Aorta (tissue), 5 donors: ENCODE data around the gene TOX2. TPM values are rescaled to one million over a fixed set of nuclear protein-coding genes. Genes with fewer than 3 reads are reported as not detected.

Experiments used
- ATAC-seq: fragments of 200-7000 bp; cut with Tn5 transposase; one replicate; pipeline ENCODE4 v1.9.1; 2022; ENCODE audit warnings: moderate library complexity; ENCODE audit not compliant: low FRiP score
- DNase-seq, 2 donors: peaks; one replicate each; pipeline ENCODE4 v3.0.0-alpha.2; 2020
- H3K27ac ChIP-seq, 2 donors: one replicate each; pipeline ENCODE4 v1.5.1; 2013; ENCODE audit warnings: low read length in 2 of 2, mild to moderate bottlenecking in 2 of 2, moderate library complexity in 2 of 2, control low read depth in 1 of 2, inconsistent platforms in 1 of 2, low read depth in 1 of 2
- H3K27me3 ChIP-seq, 2 donors: one replicate each; pipeline ENCODE4 v1.6.1; 2013; ENCODE audit warnings: control low read depth in 1 of 2, low read length in 1 of 2, mild to moderate bottlenecking in 1 of 2, moderate library complexity in 1 of 2; ENCODE audit not compliant: insufficient read depth in 2 of 2, control insufficient read depth in 1 of 2
- H3K36me3 ChIP-seq, 2 donors: one replicate each; pipeline ENCODE4 v1.6.1; 2013; ENCODE audit warnings: control low read depth in 1 of 2, low read length in 1 of 2, mild to moderate bottlenecking in 1 of 2; ENCODE audit not compliant: insufficient read depth in 2 of 2, control insufficient read depth in 1 of 2
- H3K4me1 ChIP-seq, 2 donors: one replicate each; pipeline ENCODE4 v1.6.1; 2013; ENCODE audit warnings: low read length in 2 of 2, control low read depth in 1 of 2, mild to moderate bottlenecking in 1 of 2, moderate library complexity in 1 of 2; ENCODE audit not compliant: insufficient read depth in 2 of 2, control insufficient read depth in 1 of 2
- H3K4me3 ChIP-seq, 2 donors: one replicate each; pipeline ENCODE4 v1.5.1; 2013; ENCODE audit warnings: low read length in 2 of 2, control low read depth in 1 of 2, mild to moderate bottlenecking in 1 of 2
- H3K9me3 ChIP-seq: one replicate; pipeline ENCODE4 v1.6.1; 2013; ENCODE audit warnings: mild to moderate bottlenecking, low read length; ENCODE audit not compliant: control insufficient read depth
- WGBS, 2 donors: extraction: QIAGEN DNeasy Blood & Tissue Kit; methylation state at CpG; one replicate each; pipeline ENCODE4 v1.1.7; 2013; 5-methylcytosine and 5-hydroxymethylcytosine counted together
- intact Hi-C, 2 donors: fragments of 100-400 bp; cut with DNase I; formaldehyde crosslinking; loops; one replicate each; pipeline versions ENCODE4 v1.14.2 to v1.15.0; 2022
- polyA plus RNA-seq, 2 donors: library from polyadenylated mRNA; stranded (reverse); fragments of 200-250 nt; gene quantifications; one replicate each; pipeline ENCODE4 v1.2.3, GENCODE V29; 2013
- total RNA-seq, 2 donors: library from RNA; stranded (reverse); fragmentation: NEBNext Ultra II Directional; extraction: Animal tissue kit (Norgen Biotek cat#: 25700); gene quantifications; one replicate each; pipeline ENCODE4 v1.2.1, GENCODE V29; 2021
- donor health status: healthy with polysubstance abuse.
- donor health status: Bipolar disorder and iron deficiency.
- donor health status: DM: no; HTN: no; CAD: no.
- donor health status: DM: no; HTN: no; CAD: no.
- donor health status: DM: yes; HTN: yes; CAD: no.

TOX2 gene
- total and polyA plus RNA-seq, 4 donors, result 1.1 to 17.2 (median 9.4) TPM

DNA sequence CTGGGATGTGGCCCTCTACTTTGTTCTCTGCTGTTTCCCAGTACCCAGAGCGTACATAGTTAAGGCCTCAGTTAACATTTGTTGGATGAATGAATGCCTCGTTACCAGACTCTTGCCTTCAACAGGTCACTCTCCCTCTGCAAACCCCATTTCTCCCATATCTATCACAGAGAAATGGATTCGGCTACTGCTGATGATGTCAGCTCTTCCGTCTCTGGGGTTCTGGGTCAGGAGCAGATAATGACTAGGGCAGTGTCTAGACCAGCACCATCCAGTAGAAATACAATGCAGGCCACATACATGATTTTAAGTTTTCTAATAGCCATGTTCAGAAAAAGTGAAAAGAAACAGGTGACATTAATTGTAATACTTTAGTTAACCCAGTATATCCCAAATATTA is 47.9 kb downstream of the TOX2 start:
- no peaks in the 10 kb centered on the region for H3K36me3 ChIP-seq
- no peak overlapping the region for H3K4me3 ChIP-seq
- no peaks in the 10 kb centered on the region for H3K27me3 ChIP-seq
- H3K27ac ChIP-seq, result no peak overlapping the region
- DNase-seq (no peak), ATAC-seq (no peak)
- WGBS, 2 donors, result 89 to 91% methylated on average over 4 of the region's 4 CpGs
- H3K4me1 ChIP-seq, result no peaks in the 10 kb centered on the region
- no peaks in the 10 kb centered on the region for H3K9me3 ChIP-seq
- intact Hi-C loops, result no loop called here

DNA sequence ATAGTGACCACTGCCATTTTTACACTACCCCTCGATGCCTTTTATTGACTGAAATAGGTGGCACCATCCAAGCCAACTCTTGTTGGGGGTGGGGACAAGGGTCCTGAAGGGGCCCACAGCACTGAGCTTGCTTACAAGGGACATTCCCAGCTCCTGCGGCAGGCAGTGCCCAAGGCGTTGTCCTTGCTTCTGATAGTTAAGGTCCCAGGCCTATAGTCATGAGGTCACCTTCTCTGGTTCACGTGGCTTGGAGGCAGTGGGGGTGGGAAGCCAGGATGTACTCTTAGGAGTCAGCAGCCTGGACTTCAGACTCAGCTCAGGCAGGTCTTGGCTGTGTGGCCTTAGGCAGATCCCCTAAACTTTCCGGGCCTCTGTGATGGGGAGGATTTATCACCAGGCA is 48.6 kb downstream of the TOX2 start:
- ATAC-seq, result no peak

DNA sequence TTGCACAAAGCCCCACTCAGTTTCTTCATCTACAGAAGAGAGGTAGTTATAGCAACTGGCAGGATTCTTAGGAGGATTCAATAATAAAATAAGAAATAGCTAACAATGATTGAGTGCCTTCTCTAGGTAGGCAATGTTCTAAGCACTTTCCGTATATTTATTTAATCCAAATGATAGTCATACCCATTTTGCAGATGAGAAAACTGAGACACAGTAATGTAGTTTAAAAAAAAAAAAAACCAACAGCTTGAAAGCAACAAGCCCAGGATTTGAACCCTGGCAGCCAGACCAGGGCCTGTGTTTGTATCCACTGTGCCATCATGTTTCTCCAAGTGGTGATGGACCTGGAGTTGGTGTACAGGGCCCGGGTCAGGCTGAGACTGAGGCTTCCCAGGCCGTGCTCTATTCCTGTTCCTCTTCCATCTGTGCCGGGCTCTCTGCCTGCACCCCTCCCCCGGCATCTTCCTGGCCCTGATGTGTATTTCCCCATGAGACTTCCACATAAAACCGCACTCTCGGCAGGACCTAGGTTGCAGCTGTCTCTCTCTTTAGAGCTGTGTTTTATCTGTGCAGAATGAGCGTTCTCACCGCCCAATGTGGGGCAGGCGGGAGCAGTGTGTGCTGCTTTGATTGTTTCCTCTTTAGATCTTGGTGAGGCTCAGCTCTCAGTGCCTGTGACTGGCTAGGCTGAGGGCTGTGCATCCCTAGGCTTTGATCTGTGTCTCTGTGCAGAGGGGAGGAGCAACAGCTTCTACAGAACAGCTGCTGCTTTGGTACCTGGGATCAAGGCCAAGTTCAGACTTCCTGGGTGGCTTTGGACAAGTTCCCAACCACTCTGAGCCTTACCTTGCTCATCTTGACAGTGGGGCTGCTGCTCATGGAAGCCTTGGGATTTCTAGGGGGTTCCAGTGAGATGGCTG is 49.5 kb downstream of the TOX2 start:
- WGBS, 2 donors, result 54 to 57% methylated on average over 10 of the region's 10 CpGs

More for the DNA sequence above, 48.6 kb downstream of the TOX2 start:
- Histone ChIP-seq H3K27ac (no peak overlapping the region), H3K4me1 (no peaks in the 10 kb centered on the region), H3K4me3 (no peak overlapping the region), H3K9me3 (no peaks in the 10 kb centered on the region), H3K36me3 (no peaks in the 10 kb centered on the region), H3K27me3 (no peaks in the 10 kb centered on the region)
- peak in 1 of 2 donors; percentile 28 for DNase-seq
- WGBS, 2 donors, result 86 to 87% methylated on average over 5 of the region's 5 CpGs
- intact Hi-C loops, result no loop called here

DNA sequence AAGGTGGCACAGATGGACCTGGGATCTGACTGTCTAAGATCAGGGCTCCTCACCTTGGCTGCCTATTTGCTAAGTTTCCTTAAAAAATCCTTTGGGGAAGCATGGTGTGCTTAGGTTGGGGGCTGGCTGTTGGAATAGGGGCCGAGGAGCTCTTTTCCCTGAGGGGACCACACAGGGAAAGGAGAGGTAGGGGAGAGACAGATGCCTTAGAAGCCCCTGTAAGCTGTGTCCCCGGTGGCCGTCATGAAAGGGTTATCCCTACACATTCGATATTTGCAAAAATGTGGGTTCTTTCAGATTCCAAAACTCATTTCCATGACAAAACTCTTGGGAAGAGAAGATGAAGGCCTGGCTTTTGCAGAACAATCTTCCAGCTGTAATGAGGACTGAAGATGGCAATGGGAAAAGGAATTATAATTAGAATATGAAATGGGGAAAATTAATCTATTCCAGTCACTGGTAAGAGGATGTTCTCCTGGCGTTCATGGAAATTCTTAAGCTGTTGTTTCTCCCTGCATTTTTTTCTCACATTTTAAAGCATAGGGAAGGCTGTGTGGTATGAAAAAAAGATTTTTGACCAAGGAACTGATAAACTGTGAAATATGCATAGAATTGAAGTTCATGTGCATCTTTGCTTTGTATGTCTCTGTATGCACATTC is 53.8 kb downstream of the TOX2 start:
- peak in 1 of 2 donors; percentile 41 for DNase-seq
- no peaks in the 10 kb centered on the region for H3K4me1 ChIP-seq
- H3K27ac ChIP-seq, result no peak overlapping the region
- H3K27me3 ChIP-seq, result no peaks in the 10 kb centered on the region
- H3K36me3 ChIP-seq, result no peaks in the 10 kb centered on the region
- intact Hi-C loops, result no loop called here
- ATAC-seq, result no peak
- H3K4me3 ChIP-seq, result no peak overlapping the region
- 61 to 62% methylated on average over 5 of the region's 5 CpGs for WGBS, 2 donors
- no peaks in the 10 kb centered on the region for H3K9me3 ChIP-seq

More for the DNA sequence above, 49.5 kb downstream of the TOX2 start:
- Histone ChIP-seq H3K27me3 (no peaks in the 10 kb centered on the region), H3K4me3 (no peak overlapping the region), H3K36me3 (no peaks in the 10 kb centered on the region), H3K27ac (no peak overlapping the region), H3K9me3 (no peaks in the 10 kb centered on the region), H3K4me1 (no peaks in the 10 kb centered on the region)
- DNase-seq (peak; percentile 34 to 79), ATAC-seq (no peak)
- intact Hi-C loops, result no loop called here

DNA sequence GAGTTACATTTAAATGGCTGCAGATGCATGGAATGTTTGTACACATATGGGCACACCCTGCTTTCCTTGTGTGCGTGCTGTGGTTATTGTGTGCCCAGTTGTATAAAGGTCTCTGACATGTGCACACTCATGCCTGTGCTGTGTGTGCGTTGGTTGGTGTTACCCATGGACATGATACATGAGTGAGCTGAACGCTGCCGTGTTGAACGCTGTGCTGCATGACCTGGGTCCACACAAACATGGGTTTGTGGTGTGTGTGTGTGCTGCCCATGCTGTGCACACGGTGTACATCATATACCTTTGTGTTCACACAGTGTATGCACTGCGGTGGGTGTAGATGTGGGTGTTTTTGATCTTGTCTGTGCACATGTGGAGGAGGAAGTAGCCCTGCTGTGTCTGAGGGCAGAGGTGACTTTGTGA is 54.4 kb downstream of the TOX2 start:
- intact Hi-C loops, result no loop called here
- ATAC-seq (no peak), DNase-seq (peak in 1 of 2 donors; percentile 24)
- 85 to 86% methylated on average over 7 of the region's 7 CpGs for WGBS, 2 donors
- Histone ChIP-seq H3K4me3 (no peak overlapping the region), H3K9me3 (no peaks in the 10 kb centered on the region), H3K4me1 (no peaks in the 10 kb centered on the region), H3K36me3 (no peaks in the 10 kb centered on the region), H3K27ac (no peak overlapping the region), H3K27me3 (no peaks in the 10 kb centered on the region)

DNA sequence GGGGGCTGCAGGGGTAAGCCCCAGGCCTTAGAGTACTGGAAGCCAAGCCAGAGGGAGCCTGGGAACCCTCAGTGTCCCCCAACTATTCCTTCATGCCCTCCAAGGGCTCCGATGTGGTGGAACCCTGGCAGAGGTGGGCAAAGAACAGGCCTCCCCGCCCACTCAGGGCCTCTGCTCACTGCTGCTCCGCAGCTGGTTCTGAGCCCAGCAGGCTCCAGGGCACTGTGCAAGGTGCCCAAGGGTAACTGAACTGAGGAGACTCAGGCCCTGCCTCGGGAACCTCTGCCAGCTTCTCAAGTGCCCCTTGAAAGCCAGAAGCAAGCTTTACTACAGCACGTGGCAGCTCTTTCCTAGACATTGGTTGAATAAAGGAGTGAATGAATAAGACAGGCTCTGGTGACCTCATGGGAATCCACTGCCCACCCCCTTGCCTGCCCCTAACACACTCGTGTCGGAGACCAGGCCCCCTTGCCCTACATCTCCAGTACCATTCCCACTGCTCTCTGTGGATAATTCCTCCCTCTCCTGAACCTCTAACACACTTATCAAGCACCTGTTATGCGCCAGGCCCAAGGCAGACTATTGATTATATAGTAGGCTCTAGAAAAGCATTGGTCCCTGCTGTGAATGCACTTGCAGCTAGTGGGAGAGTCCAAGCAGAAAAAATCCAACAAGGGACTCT is 55.0 kb downstream of the TOX2 start:
- DNase-seq (peak in 1 of 2 donors; percentile 51), ATAC-seq (no peak)
- Histone ChIP-seq H3K36me3 (no peaks in the 10 kb centered on the region), H3K27me3 (no peaks in the 10 kb centered on the region), H3K9me3 (no peaks in the 10 kb centered on the region), H3K4me3 (no peak overlapping the region), H3K4me1 (no peaks in the 10 kb centered on the region), H3K27ac (no peak overlapping the region)
- intact Hi-C loops, result no loop called here
- WGBS, 2 donors, result 62 to 68% methylated on average over 8 of the region's 8 CpGs

DNA sequence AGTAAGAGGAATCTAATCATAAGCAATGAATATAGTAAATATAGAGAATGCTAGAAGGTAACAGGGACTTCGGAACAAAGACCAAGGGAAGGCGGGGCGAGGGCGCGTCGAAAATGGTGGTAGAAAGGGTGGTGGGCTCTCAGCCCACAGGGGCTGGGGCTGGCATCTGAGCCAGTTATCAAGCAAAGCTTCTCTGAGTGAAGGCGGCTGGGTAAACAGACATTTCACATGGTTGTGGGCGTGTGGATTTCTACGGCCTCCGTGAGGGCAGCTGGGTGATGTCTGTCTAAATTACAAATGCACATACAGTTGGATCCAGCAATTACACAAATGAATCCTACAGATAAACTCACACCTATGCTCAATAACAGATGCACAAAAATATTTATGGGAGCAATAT is 56.6 kb downstream of the TOX2 start:
- intact Hi-C loops, result no loop called here
- 96% methylated on average over 10 of the region's 10 CpGs for WGBS, 2 donors

DNA sequence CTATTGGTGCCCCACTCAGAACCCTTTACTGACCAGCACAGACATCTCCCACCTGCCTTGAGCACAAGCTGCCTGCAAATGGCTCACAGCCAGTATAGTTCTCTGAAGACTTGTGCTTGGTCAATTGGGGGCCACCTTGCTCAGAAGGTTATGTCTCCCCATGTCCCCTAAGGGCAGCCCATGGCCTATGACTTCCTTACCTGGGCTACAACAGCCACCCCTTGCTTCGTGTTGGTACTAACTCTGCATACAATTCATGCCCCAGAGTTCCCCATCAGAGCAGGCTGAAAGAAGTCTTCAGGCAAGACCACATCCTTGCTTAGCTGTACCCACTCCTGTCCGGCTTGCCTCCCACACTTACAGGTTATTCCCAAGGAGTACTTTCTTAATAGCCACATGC is 57.4 kb downstream of the TOX2 start:
- no peaks in the 10 kb centered on the region for H3K4me1 ChIP-seq
- H3K9me3 ChIP-seq, result no peaks in the 10 kb centered on the region
- H3K4me3 ChIP-seq, result no peak overlapping the region
- no peaks in the 10 kb centered on the region for H3K36me3 ChIP-seq
- DNase-seq (peak in 1 of 2 donors; percentile 17), ATAC-seq (no peak)
- intact Hi-C loops, result no loop called here
- no peaks in the 10 kb centered on the region for H3K27me3 ChIP-seq
- 92 to 95% methylated on average over 2 of the region's 2 CpGs for WGBS, 2 donors
- no peak overlapping the region for H3K27ac ChIP-seq

More for the DNA sequence above, 56.6 kb downstream of the TOX2 start:
- H3K27me3 ChIP-seq, result no peaks in the 10 kb centered on the region
- ATAC-seq, result no peak
- H3K27ac ChIP-seq, result no peak overlapping the region
- no peak overlapping the region for H3K4me3 ChIP-seq
- H3K9me3 ChIP-seq, result no peaks in the 10 kb centered on the region
- DNase-seq, result peak in 1 of 2 donors; percentile 43
- no peaks in the 10 kb centered on the region for H3K4me1 ChIP-seq
- H3K36me3 ChIP-seq, result no peaks in the 10 kb centered on the region
